ENCODE measurements around the gene MMAB. TPM values are rescaled to one million over a fixed set of nuclear protein-coding genes. Genes with fewer than 3 reads are reported as not detected.

MMAB gene
- polyA plus RNA-seq (ENCODE audit: insufficient read length in 12 of 12): 100 to 1,000 TPM in 1 of 12 donors, 10 to 100 TPM in 11; 18.4 to 126 (median 24.2) TPM
- long read RNA-seq, donor 1, full-length matches to known transcripts: 13 of 13 reads
- long read RNA-seq, donor 1, partial matches to known transcripts: 0 of 13 reads
- long read RNA-seq, donor 1, other reads (novel, unspliced or antisense): 0 of 13 reads
- long read RNA-seq, donor 2, full-length matches to known transcripts: 13 of 19 reads
- long read RNA-seq, donor 2, partial matches to known transcripts: 0 of 19 reads
- long read RNA-seq, donor 2, other reads (novel, unspliced or antisense): 6 of 19 reads
- long read RNA-seq, donor 3, full-length matches to known transcripts: 5 of 5 reads
- long read RNA-seq, donor 3, partial matches to known transcripts: 0 of 5 reads
- long read RNA-seq, donor 3, other reads (novel, unspliced or antisense): 0 of 5 reads
- long read RNA-seq, donor 4, full-length matches to known transcripts: 2 of 2 reads
- long read RNA-seq, donor 4, partial matches to known transcripts: 0 of 2 reads
- long read RNA-seq, donor 4, other reads (novel, unspliced or antisense): 0 of 2 reads
- long read RNA-seq, donor 5: 0 reads
- long read RNA-seq, donor 6, full-length matches to known transcripts: 7 of 7 reads
- long read RNA-seq, donor 6, partial matches to known transcripts: 0 of 7 reads
- long read RNA-seq, donor 6, other reads (novel, unspliced or antisense): 0 of 7 reads
- long read RNA-seq, donor 7, full-length matches to known transcripts: 6 of 6 reads
- long read RNA-seq, donor 7, partial matches to known transcripts: 0 of 6 reads
- long read RNA-seq, donor 7, other reads (novel, unspliced or antisense): 0 of 6 reads
- long read RNA-seq, donor 8, full-length matches to known transcripts: 8 of 8 reads
- long read RNA-seq, donor 8, partial matches to known transcripts: 0 of 8 reads
- long read RNA-seq, donor 8, other reads (novel, unspliced or antisense): 0 of 8 reads
- long read RNA-seq, donor 9, full-length matches to known transcripts: 6 of 13 reads
- long read RNA-seq, donor 9, partial matches to known transcripts: 7 of 13 reads
- long read RNA-seq, donor 9, other reads (novel, unspliced or antisense): 0 of 13 reads
- long read RNA-seq, donor 10, full-length matches to known transcripts: 3 of 3 reads
- long read RNA-seq, donor 10, partial matches to known transcripts: 0 of 3 reads
- long read RNA-seq, donor 10, other reads (novel, unspliced or antisense): 0 of 3 reads
- long read RNA-seq, donor 11, full-length matches to known transcripts: 17 of 30 reads
- long read RNA-seq, donor 11, partial matches to known transcripts: 6 of 30 reads
- long read RNA-seq, donor 11, other reads (novel, unspliced or antisense): 7 of 30 reads

DNA sequence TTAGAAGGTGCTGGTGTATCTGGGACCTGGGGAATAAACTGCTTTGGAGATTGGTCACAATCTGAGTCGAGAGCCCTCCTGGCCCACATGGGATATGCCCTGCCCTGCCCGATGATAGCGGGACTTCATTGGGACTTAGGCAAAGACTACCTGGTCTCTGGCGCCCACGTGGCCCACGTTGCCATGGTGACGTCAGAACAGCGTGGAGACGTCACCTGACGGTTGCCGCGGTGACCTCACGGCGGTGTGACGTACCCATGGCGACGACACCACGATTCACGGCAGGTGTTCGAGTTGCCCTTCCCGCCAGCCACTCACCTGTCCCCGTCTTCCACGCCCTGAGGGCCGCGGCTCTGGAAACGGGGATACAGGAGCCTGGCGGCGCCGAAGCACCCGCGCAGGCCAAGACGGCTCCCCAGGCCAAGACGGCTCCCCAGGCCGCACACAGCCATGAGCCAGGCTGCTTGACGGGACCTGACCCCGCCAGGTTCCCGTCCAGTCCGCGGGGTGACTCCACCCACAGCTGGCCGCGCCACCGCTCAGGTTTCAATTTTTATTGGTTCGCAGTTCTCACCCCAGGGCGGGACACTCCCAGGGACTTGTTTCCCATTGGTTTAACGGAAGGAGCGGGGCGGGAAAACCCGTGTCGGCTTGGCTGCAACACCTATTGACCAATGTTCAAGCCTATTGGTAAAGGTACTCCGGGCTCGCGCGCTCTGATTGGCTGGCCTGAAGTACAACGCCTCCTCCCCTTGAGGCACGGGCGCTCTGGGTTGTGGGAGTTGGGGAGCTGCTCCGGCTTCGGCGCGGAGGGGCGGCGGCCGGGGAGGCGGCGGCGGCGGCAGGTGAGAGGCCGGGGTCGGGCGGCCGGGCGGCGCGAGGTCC, at the start of gene MMAB, which contains the start of gene MVK:
MMAB (minus strand) TSS at position 476 of the 885 bp plus-strand sequence; CDS start at position 452, 24 bp downstream.
MVK (plus strand) TSS at position 766 of the 885 bp plus-strand sequence. CDS start 1,029 bp downstream, outside the sequence.
- peak; percentile 97 for DNase-seq

DNA sequence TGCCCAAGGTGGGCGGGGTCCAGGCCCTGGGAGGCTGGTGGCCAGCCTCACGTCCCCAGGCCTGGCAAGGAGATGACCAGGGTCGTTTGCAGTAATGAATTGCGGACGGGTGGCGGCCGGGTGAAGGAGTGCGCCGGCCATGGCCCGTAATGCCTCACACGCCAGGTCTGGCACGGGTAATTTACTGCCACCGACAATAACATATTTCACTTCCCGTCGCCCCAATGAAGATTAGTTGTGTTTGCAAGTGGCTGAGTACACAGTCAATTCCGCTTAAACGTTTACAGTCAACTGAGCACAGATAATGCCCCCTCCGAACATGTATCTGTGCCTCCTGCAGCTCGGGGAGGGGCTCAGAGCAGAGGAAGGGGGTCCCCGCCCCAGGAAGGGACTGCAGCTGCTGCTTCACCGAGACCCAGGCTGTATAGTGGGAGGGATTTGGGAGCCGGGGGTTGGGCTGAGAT, 48.6 kb upstream of the MMAB start:
- DNase-seq: no peak

DNA sequence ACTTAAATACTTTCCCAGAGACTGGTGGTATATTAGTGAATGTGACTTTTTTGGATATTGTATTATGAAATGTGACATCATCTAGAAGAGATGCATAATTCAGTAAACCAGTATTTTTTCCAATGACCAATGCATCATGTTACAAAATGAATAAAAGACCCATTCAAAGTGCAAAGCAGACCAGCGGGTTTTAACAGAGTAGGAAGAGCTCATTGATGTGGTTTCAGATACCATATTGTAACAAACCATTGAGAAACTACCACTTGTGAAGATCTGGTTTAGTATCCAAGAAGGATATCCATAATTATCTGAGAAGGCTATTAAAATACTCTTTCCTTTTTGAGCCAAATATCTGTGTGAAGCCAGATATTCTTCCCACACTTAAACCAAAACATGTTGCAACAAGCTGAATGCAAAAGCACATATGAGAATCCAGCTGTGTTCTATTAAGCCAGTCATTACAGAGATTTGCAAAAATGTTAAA, 47.9 kb upstream of the MMAB start:
- DNase-seq: no peak

DNA sequence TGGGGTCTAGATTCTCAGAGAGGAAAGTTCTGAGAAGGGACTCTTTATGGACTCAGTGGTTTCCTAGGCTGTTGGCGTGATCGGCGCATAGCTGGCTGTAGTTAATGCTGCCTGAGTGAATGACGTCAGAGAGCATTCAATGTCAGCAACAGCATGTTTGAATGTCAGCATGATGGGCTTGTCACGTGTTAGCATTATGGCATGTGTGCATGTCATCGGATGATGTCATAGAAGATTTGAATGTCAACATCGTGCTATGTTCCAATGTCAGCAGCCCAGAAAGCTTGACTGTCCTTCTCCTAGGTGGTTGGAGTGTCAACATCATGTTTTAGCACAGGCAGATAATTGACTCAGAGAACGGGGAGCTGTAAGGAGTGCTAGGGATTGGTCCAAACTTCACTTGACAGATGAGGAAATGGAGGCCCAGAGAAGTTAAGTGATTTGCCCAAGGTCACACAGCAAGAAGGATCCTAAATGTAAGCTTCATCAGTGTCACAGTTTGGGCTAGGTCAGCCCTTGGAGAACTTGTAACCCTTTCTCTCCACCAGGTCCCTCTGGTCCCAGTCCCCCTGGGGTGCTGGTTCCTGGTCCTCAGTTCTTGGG, 45.8 kb upstream of the MMAB start:
- no peak for DNase-seq

DNA sequence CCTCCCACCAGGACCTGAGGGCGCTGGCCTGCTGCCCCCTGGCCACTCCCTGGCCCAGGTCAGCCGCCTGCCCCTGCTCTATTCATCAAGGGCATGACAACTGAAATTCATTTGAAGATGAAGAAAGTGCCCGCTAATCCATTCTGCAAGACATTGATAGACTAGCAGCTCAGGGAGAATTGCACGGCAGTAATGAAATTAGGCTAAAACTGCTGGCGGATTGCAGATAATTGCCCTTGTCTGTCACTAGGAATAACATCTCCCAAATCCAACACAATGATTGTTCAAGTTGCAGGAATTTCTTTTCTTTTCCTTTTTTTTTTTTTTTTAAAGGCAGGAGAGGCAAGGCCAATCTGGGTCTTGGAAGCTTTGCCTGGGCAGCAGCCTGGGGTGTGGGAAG, 44.8 kb upstream of the MMAB start:
- DNase-seq: no peak

DNA sequence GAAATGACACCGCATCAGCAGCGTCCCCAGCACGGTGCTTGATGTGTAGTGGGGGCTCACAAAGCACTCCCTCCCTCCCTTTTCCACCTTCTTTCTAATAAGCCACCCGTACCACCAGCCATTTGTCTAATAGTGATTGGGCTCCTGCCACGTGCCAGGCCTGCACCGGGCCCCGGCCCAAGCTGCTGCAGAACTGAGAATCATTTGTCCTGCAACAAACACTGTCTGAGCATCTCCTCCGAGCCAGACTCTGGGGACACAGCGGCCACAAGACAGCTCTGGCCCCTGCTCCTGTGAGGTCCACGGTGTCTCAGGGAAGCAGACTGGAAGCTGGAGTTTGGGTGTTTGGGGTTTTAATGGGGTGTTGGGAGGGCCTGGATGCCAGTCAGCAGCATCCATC, 44.2 kb upstream of the MMAB start:
- DNase-seq: no peak

DNA sequence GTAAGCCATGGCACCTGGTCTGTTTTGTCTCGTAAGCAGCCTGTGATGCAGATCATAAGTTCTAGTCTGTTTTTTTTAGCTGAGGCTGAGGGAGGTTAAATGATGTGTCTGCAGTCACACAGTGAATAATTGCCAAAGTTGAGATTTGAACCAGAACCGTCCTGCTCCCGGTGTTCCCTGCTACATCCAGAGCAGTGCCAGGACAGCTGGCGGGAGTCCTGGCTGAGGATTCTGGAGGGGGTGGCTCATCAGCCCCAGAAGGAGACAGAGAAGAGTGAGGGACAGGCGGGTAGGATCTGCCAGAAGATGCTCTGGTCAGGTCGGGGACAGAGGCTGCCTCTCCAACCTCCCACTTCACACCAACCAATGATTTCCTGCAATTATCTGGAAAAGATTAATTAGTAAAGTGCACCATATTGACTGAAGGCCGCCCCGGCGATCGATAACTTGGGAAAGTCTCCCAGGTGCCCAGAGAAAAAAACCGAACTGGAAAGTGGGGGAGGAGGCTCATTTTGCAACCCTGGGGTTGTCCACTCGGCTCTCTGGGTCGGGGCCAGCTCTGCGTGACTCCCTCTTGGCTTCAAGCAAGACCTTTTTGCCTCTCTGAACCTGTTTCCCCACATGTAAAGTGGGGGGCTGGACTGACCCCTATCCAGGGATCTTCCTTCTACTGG, 42.4 kb upstream of the MMAB start:
- no peak for DNase-seq

DNA sequence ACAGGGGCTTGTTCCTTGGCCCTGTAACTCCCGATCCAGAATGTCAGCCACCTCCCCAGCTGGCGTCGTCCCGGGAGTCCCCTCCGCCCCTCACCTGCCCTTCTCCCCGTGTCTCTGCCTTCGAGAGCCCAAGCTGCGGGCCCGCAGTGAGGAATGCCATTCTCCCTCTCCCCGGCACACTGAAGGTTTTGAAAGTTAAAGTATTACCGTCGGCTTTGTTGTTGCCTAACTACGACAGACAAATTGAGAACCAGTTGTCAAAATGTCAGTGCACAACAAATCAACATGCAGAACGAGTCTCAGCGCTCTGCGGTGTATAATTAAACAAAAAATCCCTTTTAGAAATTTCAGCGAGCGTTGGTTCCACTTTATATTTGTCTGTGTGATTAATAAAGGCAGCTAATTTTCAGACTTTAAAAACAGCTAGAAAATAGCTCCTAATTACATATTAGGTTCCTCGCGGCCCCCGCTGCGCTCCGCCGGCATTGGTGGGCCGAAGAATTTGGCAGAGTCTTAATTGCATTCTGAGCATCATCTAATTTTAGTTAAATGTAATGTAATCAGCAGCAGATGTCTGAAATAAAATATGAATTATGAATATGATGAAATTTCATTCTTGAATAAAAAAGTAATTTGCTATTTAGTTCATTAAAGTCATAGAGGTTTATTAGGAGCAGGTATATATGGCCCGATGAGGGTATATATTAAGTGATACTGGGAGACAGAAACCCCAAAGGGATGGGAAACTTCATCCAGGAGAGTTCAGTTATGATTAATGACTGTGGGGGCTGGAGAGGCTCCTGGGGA, 40.5 kb upstream of the MMAB start:
- DNase-seq: no peak

DNA sequence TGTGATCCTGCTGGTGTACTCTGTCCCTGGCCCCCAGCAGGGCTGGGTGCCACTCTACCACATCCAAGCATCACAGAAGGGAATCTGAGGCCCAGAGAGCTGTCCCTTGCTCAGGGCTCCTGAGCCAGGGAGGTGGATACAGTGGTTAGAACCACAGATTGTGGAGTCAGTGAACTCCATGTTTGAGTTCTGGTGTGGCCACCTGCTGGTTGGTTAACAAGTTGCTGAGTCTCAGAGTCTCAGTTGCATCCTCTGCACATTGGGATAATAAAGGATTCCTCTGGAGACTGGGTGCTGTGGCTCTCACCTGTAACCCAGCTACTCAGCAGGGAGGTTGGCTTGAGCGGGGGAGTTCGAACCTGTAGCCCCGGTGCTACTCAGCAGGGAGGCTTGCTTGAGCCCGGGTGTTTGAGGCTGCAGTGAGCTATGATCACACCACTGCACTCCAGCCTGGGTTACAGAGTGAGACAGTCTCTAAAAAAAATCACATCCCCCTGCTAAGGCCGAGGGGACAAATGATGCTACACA, 39.7 kb upstream of the MMAB start:
- no peak for DNase-seq

DNA sequence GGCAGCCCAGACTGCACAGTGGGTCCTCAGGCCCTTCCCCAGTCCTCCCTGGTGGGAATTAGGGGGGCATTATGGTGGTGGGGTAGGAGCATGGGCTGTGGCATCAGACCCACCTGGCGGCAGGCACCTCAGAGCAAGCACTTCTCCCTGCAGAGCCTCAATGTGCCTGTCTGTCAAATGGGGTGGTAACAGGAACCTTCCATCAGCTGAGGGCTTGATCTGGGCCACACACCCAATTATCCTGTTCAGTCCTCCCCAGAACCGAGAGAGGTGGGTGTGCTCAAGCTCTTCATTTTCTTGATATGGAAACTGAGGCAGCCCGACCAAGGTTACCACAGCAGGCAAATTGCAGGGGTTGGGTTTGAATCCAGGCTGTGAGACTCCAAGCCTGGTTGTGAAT, 38.7 kb upstream of the MMAB start:
- DNase-seq: no peak

DNA sequence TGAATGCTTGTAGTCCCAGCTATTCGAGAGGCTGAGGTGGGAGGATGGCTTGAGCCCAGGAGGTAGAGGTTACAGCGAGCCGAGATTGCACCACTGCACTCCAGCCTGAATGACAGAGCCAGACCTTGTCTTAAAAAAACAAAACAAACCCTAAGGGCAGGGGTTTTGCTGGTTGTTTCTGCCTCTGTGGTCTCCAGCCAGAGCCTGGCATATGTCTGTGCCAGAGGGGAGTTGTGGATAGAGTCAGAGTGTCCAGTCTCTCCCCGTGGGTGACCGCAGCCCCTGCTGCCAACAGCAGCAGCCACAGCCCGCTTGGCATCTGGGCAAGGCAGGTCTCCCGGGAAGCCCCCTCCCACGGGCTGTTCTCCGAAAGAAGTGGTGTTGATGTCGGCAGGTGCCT, 37.9 kb upstream of the MMAB start:
- no peak for DNase-seq

DNA sequence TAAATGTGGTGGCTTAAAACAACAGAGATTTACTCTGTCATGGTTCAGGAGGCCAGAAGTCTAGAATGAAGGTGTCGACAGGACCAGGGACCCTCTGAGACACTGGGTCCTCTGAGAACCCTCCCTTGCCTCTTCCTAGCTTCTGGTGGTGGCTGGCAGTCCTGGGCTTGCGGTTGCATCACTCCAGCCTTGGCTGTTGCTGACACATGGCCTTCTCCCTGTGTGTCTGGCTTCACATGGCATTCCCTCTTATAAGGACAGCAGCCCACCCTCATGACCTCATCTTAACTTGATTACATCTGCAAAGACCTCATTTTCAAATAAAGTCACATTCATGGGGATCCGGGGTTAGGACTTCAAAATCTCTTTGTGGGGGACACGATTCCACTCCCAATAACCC, 37.2 kb upstream of the MMAB start:
- no peak for DNase-seq

DNA sequence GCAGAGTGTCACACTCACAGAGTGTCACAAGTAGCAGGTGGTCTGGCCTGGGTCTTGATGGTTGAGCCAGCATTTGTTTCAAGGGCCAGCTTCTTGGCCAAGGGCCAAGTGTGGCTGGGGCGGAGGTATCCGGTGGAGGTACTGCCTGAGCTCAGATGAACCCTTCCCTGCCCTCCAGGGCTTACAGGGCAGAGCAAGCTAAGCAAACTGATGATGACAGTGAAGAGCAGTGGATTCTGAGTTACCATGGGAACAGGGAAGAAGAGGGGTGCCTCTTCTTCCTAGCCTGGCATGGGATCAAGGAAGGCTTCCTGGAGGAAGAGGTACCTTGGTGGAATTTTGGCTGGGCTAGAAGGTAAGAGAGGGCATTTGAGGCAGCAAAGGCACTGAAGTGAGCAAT, 36.0 kb upstream of the MMAB start:
- DNase-seq: no peak

DNA sequence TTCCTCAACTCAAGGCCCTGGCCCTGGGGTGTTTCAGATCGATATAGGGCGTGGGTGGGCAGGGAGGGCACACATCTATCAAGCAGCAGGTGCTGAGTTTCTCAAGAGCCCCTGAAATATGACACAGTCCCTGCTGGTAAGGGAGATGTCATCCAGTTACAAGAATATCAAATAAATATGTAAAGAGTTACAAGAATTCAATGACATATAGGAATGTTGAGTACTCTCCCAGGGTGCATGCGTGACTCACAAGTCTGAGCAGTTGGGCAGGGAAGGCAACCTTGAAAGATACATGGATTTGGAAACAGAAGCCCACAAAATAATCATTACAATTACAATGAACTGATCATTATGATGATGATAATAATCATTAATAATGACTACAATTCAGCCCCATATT, 35.5 kb upstream of the MMAB start:
- no peak for DNase-seq

DNA sequence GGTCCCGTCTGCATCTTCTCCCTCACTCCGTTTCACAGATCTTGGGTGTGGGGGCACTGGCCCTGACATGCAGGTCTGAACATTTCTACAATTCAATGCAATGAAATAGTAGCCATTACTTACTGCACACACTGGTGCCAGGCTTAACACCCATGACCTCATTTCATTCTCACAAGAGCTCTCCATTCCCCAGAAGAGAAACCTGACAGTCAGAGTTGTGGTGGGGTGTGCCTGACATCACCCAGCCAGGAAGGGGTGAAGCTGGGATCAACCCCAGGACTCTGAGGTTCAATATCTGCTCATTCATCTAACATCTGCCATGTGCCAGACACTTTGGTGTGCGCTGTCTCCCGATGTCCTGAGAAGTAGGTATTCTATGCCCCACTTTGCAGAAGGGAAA, 35.0 kb upstream of the MMAB start:
- no peak for DNase-seq

DNA sequence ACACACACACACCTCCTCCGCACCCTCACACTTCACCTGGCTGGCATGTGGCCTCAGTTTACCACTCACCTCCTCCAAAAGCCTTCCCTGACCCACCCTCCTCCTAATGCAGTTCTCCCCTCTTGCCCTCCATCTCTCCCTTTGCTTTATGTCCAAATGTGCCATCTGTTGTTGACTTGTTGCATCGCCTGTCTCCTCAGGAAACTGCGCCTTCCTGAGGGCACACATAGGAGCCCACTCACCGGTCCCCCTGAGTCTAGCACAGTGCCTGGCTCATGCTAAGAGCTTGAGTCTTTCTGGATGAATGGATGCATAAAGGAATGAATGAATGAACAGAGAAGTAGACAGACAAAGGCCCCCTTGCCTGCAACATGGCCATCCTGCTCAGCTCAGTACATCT, 34.3 kb upstream of the MMAB start:
- DNase-seq: no peak

DNA sequence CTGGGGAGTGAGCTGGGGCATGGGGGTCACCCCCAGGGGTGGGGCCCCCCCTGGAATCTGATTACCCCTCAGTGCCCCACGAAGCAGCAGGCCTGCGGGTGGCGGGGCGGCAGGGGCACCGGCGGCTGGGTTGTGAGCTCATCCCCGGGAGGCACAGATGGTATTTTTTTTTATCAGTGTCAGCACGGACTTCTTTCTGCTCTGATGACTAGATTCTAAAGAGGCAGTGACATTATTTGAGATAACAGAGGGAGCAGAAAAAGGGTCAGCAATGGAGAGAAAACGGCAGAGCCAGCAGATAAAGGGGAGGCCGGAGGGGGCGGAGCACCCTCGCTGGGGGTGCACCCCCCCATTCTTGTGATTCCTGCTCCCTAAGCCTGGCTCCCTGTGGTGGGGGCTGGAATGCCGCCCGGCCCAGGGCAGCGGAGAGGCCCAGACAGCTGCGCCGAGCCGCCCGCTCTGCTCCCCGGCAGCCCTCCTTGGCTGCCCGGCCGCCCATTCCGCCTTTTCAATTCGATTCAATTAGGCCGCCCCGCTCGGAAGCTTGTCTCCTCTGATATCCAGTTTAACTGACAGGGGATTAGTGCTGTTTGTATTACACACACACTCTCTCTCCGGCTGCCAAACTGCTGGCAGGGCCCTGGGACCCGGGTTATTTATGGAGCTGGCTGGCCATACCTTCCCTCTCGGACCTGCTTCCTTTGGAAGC, 33.2 kb upstream of the MMAB start:
- no peak for DNase-seq
